Measurements from ENCODE around the gene GPT2.

GPT2 gene

GRCh38 chr16:46948548-46949166 lies 64.5 kb downstream of the GPT2 start:
- H3K27me3 ChIP-seq (ENCODE audit: insufficient read depth, low read depth), result no peaks in the 10 kb centered on the region
- no peaks in the 10 kb centered on the region for H3K36me3 ChIP-seq (ENCODE audit: insufficient read depth)
- TF ChIP-seq CTCF (conservative IDR thresholded peaks at IDR 0.05; ENCODE audit: low read depth, low read length), result no peak
- no peak overlapping the region for H3K27ac ChIP-seq
- no peak overlapping the region for H3K9ac ChIP-seq
- H4K20me1 ChIP-seq (ENCODE audit: insufficient read depth), result no peaks in the 10 kb centered on the region
- no peak overlapping the region for H3K4me2 ChIP-seq
- H3K79me2 ChIP-seq (ENCODE audit: insufficient read depth, low read depth), result no peaks in the 10 kb centered on the region
- no peak overlapping the region for H3K4me3 ChIP-seq (IDR thresholded peaks at IDR 0.05; ENCODE audit: insufficient read depth, low read depth, low read length)
- peaks cover 16% of the 10 kb centered on the region for H3K4me1 ChIP-seq (ENCODE audit: low read depth, poor library complexity, severe bottlenecking)
- no peak overlapping the region for H2AFZ ChIP-seq (ENCODE audit: low read depth)

GRCh38 chr16:46949241-46949892 lies 65.2 kb downstream of the GPT2 start:
- no peaks in the 10 kb centered on the region for H4K20me1 ChIP-seq (ENCODE audit: insufficient read depth)
- no peak for TF ChIP-seq CTCF (conservative IDR thresholded peaks at IDR 0.05; ENCODE audit: low read depth, low read length)
- H3K36me3 ChIP-seq (ENCODE audit: insufficient read depth), result no peaks in the 10 kb centered on the region
- H3K9ac ChIP-seq, result no peak overlapping the region
- no peak overlapping the region for H3K27ac ChIP-seq
- H2AFZ ChIP-seq (ENCODE audit: low read depth), result no peak overlapping the region
- no peak overlapping the region for H3K4me2 ChIP-seq
- H3K4me3 ChIP-seq (IDR thresholded peaks at IDR 0.05; ENCODE audit: insufficient read depth, low read depth, low read length), result no peak overlapping the region
- no peaks in the 10 kb centered on the region for H3K27me3 ChIP-seq (ENCODE audit: insufficient read depth, low read depth)
- H3K79me2 ChIP-seq (ENCODE audit: insufficient read depth, low read depth), result no peaks in the 10 kb centered on the region
- H3K4me1 ChIP-seq (ENCODE audit: low read depth, poor library complexity, severe bottlenecking), result peaks cover 16% of the 10 kb centered on the region

- Histone ChIP-seq H3K4me1 (ENCODE audit: low read depth, poor library complexity, severe bottlenecking) (peaks cover 16% of the 10 kb centered on the region), H3K79me2 (ENCODE audit: insufficient read depth, low read depth) (no peaks in the 10 kb centered on the region), H3K27me3 (ENCODE audit: insufficient read depth, low read depth) (no peaks in the 10 kb centered on the region), H3K27ac (no peak overlapping the region), H3K36me3 (ENCODE audit: insufficient read depth) (no peaks in the 10 kb centered on the region), H2AFZ (ENCODE audit: low read depth) (no peak overlapping the region), H3K4me3 (IDR thresholded peaks at IDR 0.05; ENCODE audit: insufficient read depth, low read depth, low read length) (no peak overlapping the region), H4K20me1 (ENCODE audit: insufficient read depth) (no peaks in the 10 kb centered on the region), H3K9ac (no peak overlapping the region), H3K4me2 (no peak overlapping the region)
- TF ChIP-seq CTCF (conservative IDR thresholded peaks at IDR 0.05; ENCODE audit: low read depth, low read length), result no peak
Observed at GRCh38 chr16:46950009-46950408, 65.8 kb downstream of the GPT2 start.

- no peak for TF ChIP-seq CTCF (conservative IDR thresholded peaks at IDR 0.05; ENCODE audit: low read depth, low read length)
- Histone ChIP-seq H3K4me1 (ENCODE audit: low read depth, poor library complexity, severe bottlenecking) (no peaks in the 10 kb centered on the region), H3K27me3 (ENCODE audit: insufficient read depth, low read depth) (no peaks in the 10 kb centered on the region), H3K9ac (no peak overlapping the region), H3K79me2 (ENCODE audit: insufficient read depth, low read depth) (no peaks in the 10 kb centered on the region), H3K27ac (no peak overlapping the region), H4K20me1 (ENCODE audit: insufficient read depth) (no peaks in the 10 kb centered on the region), H2AFZ (ENCODE audit: low read depth) (no peak overlapping the region), H3K4me3 (IDR thresholded peaks at IDR 0.05; ENCODE audit: insufficient read depth, low read depth, low read length) (no peak overlapping the region), H3K4me2 (no peak overlapping the region), H3K36me3 (ENCODE audit: insufficient read depth) (peaks cover 9% of the 10 kb centered on the region; the same call in 1 of the 2 replicates)
Observed at GRCh38 chr16:46954562-46954961, 70.4 kb downstream of the GPT2 start.
